ENCODE measurements around the gene IMP4. TPM values are rescaled to one million over a fixed set of nuclear protein-coding genes. Genes with fewer than 3 reads are reported as not detected.
"Not testable (repeated sequence)": the region's sequence is repeated elsewhere in the genome, so short reads cannot be mapped to it uniquely, and the experiment has no call there.

Gene IMP4
- total RNA-seq, 1 experiment from 2014 or later, result 233 TPM

GRCh38 chr2:130333253-130333652, 9.4 kb upstream of the IMP4 start:
- not testable (repeated sequence) for H3K4me3 ChIP-seq (ENCODE audit: low read length); H3K27ac ChIP-seq (ENCODE audit: low read length); DNase-seq; H3K9ac ChIP-seq (ENCODE audit: low read length); H3K4me2 ChIP-seq (ENCODE audit: low read depth, low read length, poor library complexity, severe bottlenecking); H3K27me3 ChIP-seq (ENCODE audit: low read length); H4K20me1 ChIP-seq (ENCODE audit: insufficient read depth, low read depth, low read length); H3K9me2 ChIP-seq (replicated peaks; ENCODE audit: insufficient read depth, low read length); H3K36me3 ChIP-seq (ENCODE audit: insufficient read depth, low read length); H3K9me3 ChIP-seq (ENCODE audit: low read length); H3K79me2 ChIP-seq (ENCODE audit: low read length)
- Histone ChIP-seq H2AFZ (ENCODE audit: low read length) (peak overlapping the region; percentile 88), H3K4me1 (ENCODE audit: low read length) (peaks cover 20% of the 10 kb centered on the region)

GRCh38 chr2:130334026-130334425, 8.7 kb upstream of the IMP4 start:
- Histone ChIP-seq H3K36me3 (ENCODE audit: insufficient read depth, low read length) (peaks cover 9% of the 10 kb centered on the region; the same call in 1 of the 2 replicates), H3K9ac (ENCODE audit: low read length) (no peak overlapping the region), H3K9me3 (ENCODE audit: low read length) (no peaks in the 10 kb centered on the region), H3K4me2 (ENCODE audit: low read depth, low read length, poor library complexity, severe bottlenecking) (no peak overlapping the region), H3K4me1 (ENCODE audit: low read length) (peaks cover 24% of the 10 kb centered on the region), H3K9me2 (replicated peaks; ENCODE audit: insufficient read depth, low read length) (no peaks in the 10 kb centered on the region), H4K20me1 (ENCODE audit: insufficient read depth, low read depth, low read length) (no peaks in the 10 kb centered on the region), H3K4me3 (ENCODE audit: low read length) (no peak overlapping the region), H3K27me3 (ENCODE audit: low read length) (no peaks in the 10 kb centered on the region), H3K27ac (ENCODE audit: low read length) (no peak overlapping the region), H2AFZ (ENCODE audit: low read length) (no peak overlapping the region), H3K79me2 (ENCODE audit: low read length) (no peaks in the 10 kb centered on the region)
- DNase-seq, result no peak

- H3K27me3 ChIP-seq (ENCODE audit: low read length), result no peaks in the 10 kb centered on the region
- H3K4me3 ChIP-seq (ENCODE audit: low read length), result no peak overlapping the region
- no peaks in the 10 kb centered on the region for H4K20me1 ChIP-seq (ENCODE audit: insufficient read depth, low read depth, low read length)
- no peaks in the 10 kb centered on the region for H3K9me2 ChIP-seq (replicated peaks; ENCODE audit: insufficient read depth, low read length)
- H3K4me1 ChIP-seq (ENCODE audit: low read length), result peaks cover 25% of the 10 kb centered on the region
- H2AFZ ChIP-seq (ENCODE audit: low read length), result no peak overlapping the region
- H3K4me2 ChIP-seq (ENCODE audit: low read depth, low read length, poor library complexity, severe bottlenecking), result no peak overlapping the region
- no peak overlapping the region for H3K9ac ChIP-seq (ENCODE audit: low read length)
- no peak for DNase-seq
- no peaks in the 10 kb centered on the region for H3K9me3 ChIP-seq (ENCODE audit: low read length)
- H3K79me2 ChIP-seq (ENCODE audit: low read length), result no peaks in the 10 kb centered on the region
- peaks cover 9% of the 10 kb centered on the region; the same call in 1 of the 2 replicates for H3K36me3 ChIP-seq (ENCODE audit: insufficient read depth, low read length)
- H3K27ac ChIP-seq (ENCODE audit: low read length), result no peak overlapping the region
These were observed 7.5 kb upstream of the IMP4 start for GRCh38 chr2:130335226-130335625.

GRCh38 chr2:130336150-130336876, 6.4 kb upstream of the IMP4 start:
- peak overlapping the region; percentile 77 for H3K4me2 ChIP-seq (ENCODE audit: low read depth, low read length, poor library complexity, severe bottlenecking)
- 0 out of 2 replicates have a peak overlapping the region, but pooled peaks have one; percentile 27 for H3K9ac ChIP-seq (ENCODE audit: low read length)
- H4K20me1 ChIP-seq (ENCODE audit: insufficient read depth, low read depth, low read length), result no peaks in the 10 kb centered on the region
- no peaks in the 10 kb centered on the region for H3K9me2 ChIP-seq (replicated peaks; ENCODE audit: insufficient read depth, low read length)
- H3K4me1 ChIP-seq (ENCODE audit: low read length), result peaks cover 36% of the 10 kb centered on the region
- peaks cover 9% of the 10 kb centered on the region; the same call in 1 of the 2 replicates for H3K36me3 ChIP-seq (ENCODE audit: insufficient read depth, low read length)
- H3K79me2 ChIP-seq (ENCODE audit: low read length), result peaks cover 7% of the 10 kb centered on the region; the same call in 1 of the 2 replicates
- H3K4me3 ChIP-seq (ENCODE audit: low read length), result peak overlapping the region; percentile 7; the same call in 1 of the 2 replicates
- DNase-seq, result no peak
- no peaks in the 10 kb centered on the region for H3K9me3 ChIP-seq (ENCODE audit: low read length)
- H3K27ac ChIP-seq (ENCODE audit: low read length), result no peak overlapping the region
- H3K27me3 ChIP-seq (ENCODE audit: low read length), result no peaks in the 10 kb centered on the region
- no peak overlapping the region for H2AFZ ChIP-seq (ENCODE audit: low read length)

- DNase-seq, result peak; percentile 90
- Histone ChIP-seq H3K27ac (ENCODE audit: low read length) (peak overlapping the region; percentile 68), H4K20me1 (ENCODE audit: insufficient read depth, low read depth, low read length) (no peaks in the 10 kb centered on the region), H3K9me3 (ENCODE audit: low read length) (no peaks in the 10 kb centered on the region), H3K9me2 (replicated peaks; ENCODE audit: insufficient read depth, low read length) (no peaks in the 10 kb centered on the region), H2AFZ (ENCODE audit: low read length) (no peak overlapping the region), H3K4me2 (ENCODE audit: low read depth, low read length, poor library complexity, severe bottlenecking) (peak overlapping the region; percentile 77), H3K27me3 (ENCODE audit: low read length) (no peaks in the 10 kb centered on the region), H3K4me3 (ENCODE audit: low read length) (peak overlapping the region; percentile 60), H3K36me3 (ENCODE audit: insufficient read depth, low read length) (peaks cover 9% of the 10 kb centered on the region; the same call in 1 of the 2 replicates), H3K79me2 (ENCODE audit: low read length) (peaks cover 8% of the 10 kb centered on the region; the same call in 1 of the 2 replicates), H3K9ac (ENCODE audit: low read length) (peak overlapping the region; percentile 70), H3K4me1 (ENCODE audit: low read length) (peaks cover 38% of the 10 kb centered on the region)
These were observed 5.6 kb upstream of the IMP4 start for GRCh38 chr2:130336877-130337734.

- no peaks in the 10 kb centered on the region for H3K9me3 ChIP-seq (ENCODE audit: low read length)
- H3K4me2 ChIP-seq (ENCODE audit: low read depth, low read length, poor library complexity, severe bottlenecking), result peak overlapping the region; percentile 77
- no peak overlapping the region for H2AFZ ChIP-seq (ENCODE audit: low read length)
- H3K36me3 ChIP-seq (ENCODE audit: insufficient read depth, low read length), result peaks cover 9% of the 10 kb centered on the region; the same call in 1 of the 2 replicates
- no peaks in the 10 kb centered on the region for H3K9me2 ChIP-seq (replicated peaks; ENCODE audit: insufficient read depth, low read length)
- peaks cover 9% of the 10 kb centered on the region for H3K79me2 ChIP-seq (ENCODE audit: low read length)
- peaks cover 36% of the 10 kb centered on the region for H3K4me1 ChIP-seq (ENCODE audit: low read length)
- no peaks in the 10 kb centered on the region for H4K20me1 ChIP-seq (ENCODE audit: insufficient read depth, low read depth, low read length)
- peak overlapping the region; percentile 60; the same call in 1 of the 2 replicates for H3K4me3 ChIP-seq (ENCODE audit: low read length)
- peak overlapping the region; percentile 70 for H3K9ac ChIP-seq (ENCODE audit: low read length)
- no peaks in the 10 kb centered on the region for H3K27me3 ChIP-seq (ENCODE audit: low read length)
- H3K27ac ChIP-seq (ENCODE audit: low read length), result peak overlapping the region; percentile 68
- DNase-seq, result no peak
These were observed 4.9 kb upstream of the IMP4 start for GRCh38 chr2:130337735-130338325.

GRCh38 chr2:130338793-130339345, 3.8 kb upstream of the IMP4 start:
- peaks cover 34% of the 10 kb centered on the region for H3K4me1 ChIP-seq (ENCODE audit: low read length)
- no peak overlapping the region for H3K4me3 ChIP-seq (ENCODE audit: low read length)
- no peaks in the 10 kb centered on the region for H3K9me2 ChIP-seq (replicated peaks; ENCODE audit: insufficient read depth, low read length)
- no peak overlapping the region for H2AFZ ChIP-seq (ENCODE audit: low read length)
- H4K20me1 ChIP-seq (ENCODE audit: insufficient read depth, low read depth, low read length), result no peaks in the 10 kb centered on the region
- no peak overlapping the region for H3K9ac ChIP-seq (ENCODE audit: low read length)
- H3K27ac ChIP-seq (ENCODE audit: low read length), result peak overlapping the region; percentile 68
- H3K27me3 ChIP-seq (ENCODE audit: low read length), result no peaks in the 10 kb centered on the region
- no peaks in the 10 kb centered on the region for H3K9me3 ChIP-seq (ENCODE audit: low read length)
- H3K4me2 ChIP-seq (ENCODE audit: low read depth, low read length, poor library complexity, severe bottlenecking), result no peak overlapping the region
- H3K36me3 ChIP-seq (ENCODE audit: insufficient read depth, low read length), result peaks cover 13% of the 10 kb centered on the region; the same call in 1 of the 2 replicates
- H3K79me2 ChIP-seq (ENCODE audit: low read length), result peaks cover 20% of the 10 kb centered on the region
- no peak for DNase-seq

Measured in Karpas-422 (cell line).